Tibial artery (tissue), 4 donors: Measurements from ENCODE around the gene RIC1.

ENCODE experiments used
- DNase-seq, 2 donors: peaks; one replicate each; pipeline ENCODE4 v3.0.0-alpha.2; 2019
- H3K27ac ChIP-seq, 2 donors: fragments of 200-600 bp; sonication (generic) in 1 of 2; 1 replicate in 1 of 2; 2 replicates in 1 of 2; pipeline ENCODE4 v1.5.1; 2018 to 2019; ENCODE audit warnings: mild to moderate bottlenecking in 1 of 2
- H3K27me3 ChIP-seq, 2 donors: fragments of 200-600 bp; sonication (generic) in 1 of 2; one replicate each; pipeline versions ENCODE4 v1.5.1 to v1.6.0; 2016 to 2019
- H3K36me3 ChIP-seq, 3 donors: fragments of 200-600 bp; sonication (generic) in 2 of 3; one replicate each; pipeline ENCODE4 v1.5.1; 2016 to 2019; ENCODE audit warnings: mild to moderate bottlenecking in 2 of 3
- H3K4me1 ChIP-seq, 4 donors: fragments of 200-600 bp; sonication (generic) in 2 of 4; 1 replicate in 3 of 4; 2 replicates in 1 of 4; pipeline ENCODE4 v1.5.1; 2016 to 2019
- H3K4me3 ChIP-seq, 2 donors: fragments of 200-600 bp; sonication (generic) in 1 of 2; 1 replicate in 1 of 2; 2 replicates in 1 of 2; pipeline ENCODE4 v1.5.1; 2018 to 2019; ENCODE audit warnings: mild to moderate bottlenecking in 2 of 2
- H3K9me3 ChIP-seq, 3 donors: fragments of 200-600 bp; sonication (generic) in 1 of 3; one replicate each; pipeline ENCODE4 v1.5.1; 2016 to 2019
- CTCF ChIP-seq, 2 experiments: fragments of 200-600 bp in 1 of 2; fragments of 450-650 bp in 1 of 2; IDR thresholded peaks; one replicate each; pipeline ENCODE4 v1.5.1; 2017 to 2019; ENCODE audit warnings: antibody characterized with exemption in 2 of 2, mild to moderate bottlenecking in 1 of 2, moderate library complexity in 1 of 2
- intact Hi-C: fragments of 100-400 bp; cut with DNase I; formaldehyde crosslinking; loops from one replicate; pipeline ENCODE4 v1.15.0; 2023; ENCODE audit warnings: low total_unique reads

Gene RIC1

GRCh38 chr9:5735072-5735471 is 106.2 kb downstream of the RIC1 start:
- H3K4me1 ChIP-seq: no peaks in the 10 kb centered on the region
- no peak overlapping the region for H3K4me3 ChIP-seq
- no peak overlapping the region for H3K27ac ChIP-seq
- intact Hi-C loops: no loop called here
- no peak for DNase-seq
- H3K36me3 ChIP-seq: peaks cover 29 to 42% (median 39%) of the 10 kb centered on the region in 3 donors
- no peaks in the 10 kb centered on the region for H3K9me3 ChIP-seq
- H3K27me3 ChIP-seq: no peaks in the 10 kb centered on the region
- no peak for TF ChIP-seq CTCF (IDR thresholded peaks at IDR 0.05)

- intact Hi-C loops: no loop called here
- Histone ChIP-seq H3K36me3 (peaks cover 29 to 48% (median 43%) of the 10 kb centered on the region in 3 donors), H3K4me1 (peaks cover 0 to 10% (median 0%) of the 10 kb centered on the region in 4 donors), H3K4me3 (no peak overlapping the region), H3K27ac (no peak overlapping the region), H3K27me3 (no peaks in the 10 kb centered on the region), H3K9me3 (no peaks in the 10 kb centered on the region)
- no peak for TF ChIP-seq CTCF (IDR thresholded peaks at IDR 0.05)
- DNase-seq: no peak
These were observed 107.8 kb downstream of the RIC1 start for GRCh38 chr9:5736563-5737346.

- Histone ChIP-seq H3K27ac (no peak overlapping the region), H3K4me3 (no peak overlapping the region), H3K9me3 (no peaks in the 10 kb centered on the region), H3K36me3 (peaks cover 42 to 55% (median 55%) of the 10 kb centered on the region in 3 donors), H3K4me1 (peaks cover 0 to 14% (median 2%) of the 10 kb centered on the region in 4 donors), H3K27me3 (no peaks in the 10 kb centered on the region)
- no peak for TF ChIP-seq CTCF (IDR thresholded peaks at IDR 0.05)
- DNase-seq: no peak
- intact Hi-C loops: no loop called here
These were observed 114.2 kb downstream of the RIC1 start for GRCh38 chr9:5743109-5743508.

- Histone ChIP-seq H3K36me3 (peaks cover 46 to 60% (median 59%) of the 10 kb centered on the region in 3 donors), H3K4me3 (no peak overlapping the region), H3K9me3 (no peaks in the 10 kb centered on the region), H3K4me1 (no peaks in the 10 kb centered on the region), H3K27ac (no peak overlapping the region), H3K27me3 (no peaks in the 10 kb centered on the region)
- intact Hi-C loops: no loop called here
- no peak for DNase-seq
- no peak for TF ChIP-seq CTCF (IDR thresholded peaks at IDR 0.05)
These were observed 119.5 kb downstream of the RIC1 start for GRCh38 chr9:5748438-5748837.

- Histone ChIP-seq H3K27ac (no peak overlapping the region), H3K27me3 (no peaks in the 10 kb centered on the region), H3K4me1 (no peaks in the 10 kb centered on the region), H3K9me3 (no peaks in the 10 kb centered on the region), H3K36me3 (peaks cover 40 to 52% (median 51%) of the 10 kb centered on the region in 3 donors), H3K4me3 (no peak overlapping the region)
- TF ChIP-seq CTCF (IDR thresholded peaks at IDR 0.05): no peak
- intact Hi-C loops: no loop called here
- no peak for DNase-seq
These were observed 120.4 kb downstream of the RIC1 start for GRCh38 chr9:5749306-5749705.
